Stimulated activated CD8-positive, alpha-beta memory T cell treated with anti-CD3 and anti-CD28 coated beads, Interleukin-2, amount 100 ng/mL, for 1 hour (primary cell): ENCODE data around the gene UCK2.

Experiments
- DNase-seq, 2 donors: peaks; one replicate each; pipeline ENCODE4 v3.0.0-alpha.2; 2020; ENCODE audit warnings: low read depth in 2 of 2

UCK2 gene

DNA sequence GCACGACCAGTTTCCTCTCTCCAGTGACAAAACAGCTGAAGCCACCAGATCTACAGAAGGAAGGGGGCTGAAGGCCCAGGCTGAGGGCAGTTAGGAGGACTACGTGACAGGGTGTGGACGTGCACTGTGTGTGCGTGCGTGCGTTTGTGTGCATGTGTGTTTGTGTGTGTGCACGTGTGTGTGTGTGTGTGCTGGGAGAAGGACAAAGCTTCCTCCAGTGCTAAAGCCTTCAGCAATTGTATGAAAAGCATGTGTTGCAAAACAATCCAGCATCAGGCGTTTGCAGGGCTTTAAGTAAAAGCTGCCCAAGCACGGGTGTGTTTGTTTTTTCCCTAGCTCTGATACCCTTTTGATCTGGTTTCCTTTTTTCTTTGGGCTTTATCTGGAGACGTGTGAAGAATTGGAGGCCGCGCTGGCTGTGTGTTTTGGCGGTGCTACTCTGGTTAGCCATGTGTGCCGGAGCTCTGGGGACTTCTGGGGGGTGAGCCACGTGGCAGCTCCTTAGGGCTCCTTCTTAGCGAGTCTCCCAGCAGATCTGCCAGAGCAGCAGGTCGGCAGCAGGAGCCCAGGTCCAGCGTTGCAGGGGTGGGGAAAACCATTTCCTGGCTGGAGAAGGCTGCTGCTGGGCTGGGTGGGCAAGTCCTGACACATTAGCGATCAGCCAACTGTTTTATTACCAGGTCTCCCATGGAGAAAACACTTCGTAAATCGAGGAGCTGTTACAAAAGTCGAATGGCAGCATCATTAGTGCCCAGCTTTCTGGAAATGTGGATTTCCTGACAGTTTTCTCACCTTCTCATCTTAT, 73.4 kb downstream of the UCK2 start:
- no peak for DNase-seq

DNA sequence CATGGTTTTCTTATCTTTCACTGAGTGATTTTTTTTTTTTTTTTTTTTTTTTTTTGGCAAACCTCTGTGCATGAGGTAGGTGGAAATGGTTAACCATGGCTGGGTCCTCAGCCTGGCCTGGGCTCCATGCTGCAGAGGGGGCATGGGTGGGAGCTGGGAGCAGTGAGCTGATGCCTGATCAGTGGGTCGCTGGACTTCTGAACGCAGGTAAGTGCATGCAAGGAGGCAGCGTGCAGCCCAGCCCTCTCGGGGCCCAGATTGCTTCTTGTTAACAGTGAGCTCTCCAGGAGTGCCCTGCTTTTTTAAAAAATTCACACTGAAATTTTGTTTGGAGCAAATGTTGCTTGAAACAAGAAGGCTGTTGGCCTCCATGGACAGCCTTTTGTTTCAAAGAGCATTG, 75.2 kb downstream of the UCK2 start:
- DNase-seq: no peak

DNA sequence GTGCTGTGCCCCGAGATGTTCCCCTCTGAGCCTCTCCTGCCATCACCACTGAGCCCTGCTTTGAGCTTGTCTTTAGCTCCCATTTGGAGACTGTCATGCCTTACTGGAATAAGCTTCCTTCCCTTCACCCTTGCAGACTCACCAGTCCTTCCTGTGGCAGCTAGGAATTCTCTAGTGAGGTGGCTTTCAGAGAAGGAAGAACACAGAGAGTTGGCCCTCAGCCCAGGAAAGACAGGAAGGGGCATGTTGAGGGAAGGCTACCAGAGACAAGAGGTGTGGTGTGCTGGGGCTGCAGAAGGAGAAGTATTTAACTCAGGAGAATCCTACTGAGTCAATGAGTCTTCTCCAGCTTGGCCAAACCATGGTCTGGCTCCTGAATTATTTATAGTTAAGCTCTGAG, 76.3 kb downstream of the UCK2 start:
- no peak for DNase-seq

DNA sequence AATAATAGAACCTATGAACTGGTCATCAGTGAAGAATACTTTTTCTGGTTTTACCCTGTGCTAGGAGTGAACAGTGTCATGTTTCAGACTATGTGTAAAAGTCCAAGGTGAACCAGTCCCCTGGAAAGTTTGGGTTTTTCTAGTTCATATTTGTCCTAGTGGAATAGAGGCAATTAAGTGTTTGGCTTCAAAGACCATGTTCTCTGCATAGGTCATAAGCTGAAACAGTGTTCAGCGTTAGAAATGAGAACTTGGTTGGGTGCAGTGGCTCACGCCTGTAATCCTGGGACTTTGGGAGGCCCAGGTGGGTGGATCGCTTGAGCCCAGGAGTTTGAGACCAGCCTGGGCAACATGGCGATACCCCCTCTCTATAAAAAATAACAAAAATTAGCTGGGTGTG, 77.5 kb downstream of the UCK2 start:
- DNase-seq: no peak

DNA sequence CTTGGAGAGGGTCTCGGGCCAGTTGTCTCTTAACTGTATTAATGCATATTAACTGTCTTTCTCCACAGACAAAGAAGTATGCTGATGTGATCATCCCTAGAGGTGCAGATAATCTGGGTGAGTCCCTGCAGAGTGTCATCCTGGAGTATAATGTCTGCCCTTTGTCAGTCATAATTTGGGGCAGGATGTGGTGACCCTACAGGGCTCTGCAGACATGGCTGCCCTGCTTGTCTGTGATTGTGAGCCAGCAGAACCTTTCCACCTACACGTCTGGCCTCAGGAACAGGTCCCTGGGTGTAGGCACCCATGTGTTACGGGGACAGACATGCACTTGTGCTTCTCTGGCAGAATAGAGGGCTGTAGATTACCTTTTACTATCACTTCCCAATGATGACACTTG, 78.4 kb downstream of the UCK2 start:
- no peak for DNase-seq

DNA sequence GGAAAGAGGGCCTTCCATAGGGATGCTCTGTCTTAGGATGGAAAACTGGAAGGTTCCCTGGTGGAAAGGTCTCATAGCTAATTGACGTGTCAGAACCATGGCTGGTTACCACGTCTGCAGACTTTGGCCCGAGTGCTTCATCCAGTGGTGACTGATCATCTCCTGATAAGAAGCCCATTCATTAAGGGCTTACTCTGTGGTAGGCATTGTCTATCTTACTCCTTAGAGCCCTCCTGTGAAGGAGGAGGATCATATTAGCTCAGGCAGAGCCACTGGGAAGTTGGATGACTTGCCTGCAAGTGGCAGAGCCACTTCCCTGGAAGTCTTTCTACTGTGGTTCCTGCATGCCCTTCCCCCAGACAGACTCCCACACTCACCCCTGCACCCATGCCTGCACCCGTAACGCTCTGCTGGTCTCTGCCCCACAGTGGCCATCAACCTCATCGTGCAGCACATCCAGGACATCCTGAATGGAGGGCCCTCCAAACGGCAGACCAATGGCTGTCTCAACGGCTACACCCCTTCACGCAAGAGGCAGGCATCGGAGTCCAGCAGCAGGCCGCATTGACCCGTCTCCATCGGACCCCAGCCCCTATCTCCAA, 79.9 kb downstream of the UCK2 start:
- no peak for DNase-seq

DNA sequence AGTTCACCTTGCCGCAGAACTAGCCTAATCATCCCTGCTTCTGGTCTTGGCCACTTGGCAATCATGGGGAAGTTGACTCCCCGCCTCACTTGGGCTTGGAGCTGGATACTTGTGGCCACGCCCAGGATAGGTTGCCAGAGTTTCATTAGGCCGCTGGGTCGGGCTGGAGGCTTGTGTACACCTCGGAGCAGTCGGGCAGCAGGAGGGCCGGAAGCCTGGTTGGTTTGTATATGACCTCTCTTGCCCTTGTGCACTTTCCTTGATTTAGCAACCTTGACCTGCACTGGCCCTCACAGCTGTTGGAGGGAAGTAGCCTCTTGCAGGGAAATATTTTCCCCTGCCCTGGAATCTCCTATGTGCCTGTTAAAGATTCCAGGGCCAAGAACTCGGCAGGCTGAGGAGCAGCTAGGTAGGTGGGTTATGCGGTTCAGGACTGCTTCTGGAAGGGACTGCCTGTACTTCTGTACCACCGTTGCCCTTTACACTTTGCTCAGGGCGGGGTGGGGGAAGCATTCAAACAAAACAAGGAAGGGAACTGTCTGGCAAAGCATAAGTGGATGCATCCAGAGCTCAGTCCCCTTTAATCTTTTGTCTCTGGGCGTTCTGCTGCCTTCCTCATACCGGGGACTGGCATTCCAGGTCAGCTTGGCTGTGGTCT, 83.5 kb downstream of the UCK2 start:
- DNase-seq: no peak

DNA sequence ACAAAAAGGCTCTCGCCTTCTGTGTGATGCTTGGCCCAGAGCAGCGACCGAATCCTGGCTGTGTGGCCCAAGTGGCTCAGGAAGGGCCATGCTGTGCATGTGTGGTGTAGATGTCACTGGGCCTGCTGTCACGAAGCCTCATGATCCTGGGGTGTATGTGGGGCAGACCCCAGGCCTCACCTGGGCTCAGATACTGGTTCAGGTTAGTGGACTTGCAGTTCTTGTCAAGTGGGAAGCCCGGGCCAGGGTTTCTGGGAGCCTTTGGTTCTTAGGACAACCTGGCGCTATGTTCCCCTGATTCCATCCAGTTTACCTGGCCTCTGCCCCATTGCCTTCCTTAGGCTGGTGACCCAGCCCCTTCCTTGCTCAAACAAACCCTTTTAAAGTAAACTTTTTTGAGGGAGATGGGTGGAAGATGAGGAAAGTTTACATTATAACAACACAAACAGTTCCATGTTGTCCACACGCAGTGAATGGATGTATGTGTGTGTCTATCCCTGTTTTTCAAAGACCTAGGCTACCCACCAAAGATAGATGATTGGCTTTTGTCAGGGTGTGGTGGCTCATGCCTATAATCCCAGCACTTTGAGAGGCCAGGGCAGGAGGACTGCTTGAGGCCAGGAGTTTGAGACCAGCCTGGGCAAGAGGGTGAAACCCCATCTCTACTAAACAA, 84.3 kb downstream of the UCK2 start:
- DNase-seq: no peak

DNA sequence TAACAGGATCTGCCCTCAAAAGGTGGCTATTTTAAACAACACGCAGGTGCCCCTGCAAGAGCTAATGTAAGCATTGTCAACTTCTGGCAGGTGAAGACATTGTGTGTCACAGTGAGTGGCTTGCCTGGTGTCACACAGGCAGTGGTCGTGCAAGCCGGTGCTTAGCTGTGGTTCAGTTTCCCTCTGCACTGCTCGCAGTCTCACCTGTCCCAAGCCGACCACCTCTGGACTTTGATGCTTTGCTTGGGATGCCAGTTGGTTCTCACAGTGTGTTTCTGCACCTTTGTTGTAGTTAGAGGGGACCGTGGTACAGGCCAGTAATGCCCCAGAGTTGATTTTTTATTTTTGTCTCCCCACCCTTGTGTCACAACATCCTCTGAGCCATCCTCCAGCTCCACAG, 85.2 kb downstream of the UCK2 start:
- no peak for DNase-seq

DNA sequence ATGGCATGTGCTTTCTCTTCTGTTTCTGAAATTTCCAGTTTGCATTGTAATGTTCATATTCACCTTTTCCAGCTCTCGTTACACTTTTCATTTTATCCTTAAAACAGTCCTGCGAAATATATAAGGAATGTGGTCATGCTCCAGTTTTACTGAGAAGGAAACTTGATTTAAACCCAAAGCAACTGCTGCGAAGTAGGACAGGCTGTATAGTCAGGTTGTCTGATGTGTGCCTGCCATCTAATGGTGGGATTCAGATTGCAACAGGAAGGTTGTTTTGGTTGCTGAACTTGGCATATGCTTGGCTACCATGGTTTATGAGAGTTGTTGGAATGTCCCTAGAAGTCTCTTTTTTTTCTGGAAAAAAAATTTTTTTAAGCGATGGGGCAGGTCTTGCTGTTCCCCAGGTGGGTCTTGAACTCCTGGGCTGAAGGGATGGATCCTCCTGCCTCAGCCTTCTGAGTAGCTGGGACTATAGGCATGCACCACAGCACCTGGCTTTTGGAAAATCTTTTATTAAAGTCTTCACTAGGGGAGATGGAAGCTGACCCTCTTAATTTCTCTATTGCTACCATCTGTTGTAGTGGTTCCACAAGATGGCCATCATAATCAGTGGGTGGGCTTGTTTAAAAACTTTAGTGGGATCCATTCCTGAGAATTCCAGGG, 86.9 kb downstream of the UCK2 start:
- DNase-seq: peak; percentile 19 to 25

DNA sequence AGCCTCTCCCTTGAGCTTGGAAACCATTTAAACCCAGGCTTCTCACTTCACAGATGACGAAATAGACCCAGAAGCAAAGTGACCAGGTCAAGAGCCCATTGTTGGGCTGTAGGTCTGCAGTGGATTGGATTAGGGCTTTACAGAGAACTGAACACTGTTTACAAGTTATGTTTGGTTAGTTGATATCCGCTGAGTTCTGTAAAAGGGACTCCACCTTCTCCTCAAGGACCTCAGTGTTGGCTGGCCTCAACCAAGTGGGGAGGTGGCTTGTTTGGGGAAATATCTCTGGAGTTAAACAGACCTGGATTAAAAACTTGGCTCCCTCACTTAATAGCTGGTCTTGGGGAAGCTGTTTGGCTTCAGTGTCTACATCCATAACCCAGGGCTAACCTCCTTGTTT, 88.1 kb downstream of the UCK2 start:
- DNase-seq: no peak

DNA sequence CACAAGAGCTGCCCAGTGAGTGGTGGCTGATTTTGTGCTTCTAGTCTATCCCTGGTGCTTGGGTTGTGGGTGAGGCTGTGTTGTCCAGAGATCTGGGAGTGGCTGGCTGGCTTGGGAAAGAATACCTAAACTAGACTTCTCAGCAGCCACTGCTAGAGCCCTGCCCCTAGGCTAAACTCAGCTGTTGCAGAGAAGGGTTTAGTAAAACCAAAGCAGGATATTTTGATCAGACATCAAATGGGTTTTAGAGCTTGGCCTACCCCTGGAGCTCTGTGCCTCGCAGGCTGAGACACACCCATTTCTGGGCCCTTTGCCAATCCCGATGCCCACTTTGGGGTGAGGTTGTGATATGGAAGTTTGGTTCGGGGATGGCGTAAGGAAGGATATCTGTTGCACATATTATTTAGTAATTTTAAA, 88.5 kb downstream of the UCK2 start:
- no peak for DNase-seq

DNA sequence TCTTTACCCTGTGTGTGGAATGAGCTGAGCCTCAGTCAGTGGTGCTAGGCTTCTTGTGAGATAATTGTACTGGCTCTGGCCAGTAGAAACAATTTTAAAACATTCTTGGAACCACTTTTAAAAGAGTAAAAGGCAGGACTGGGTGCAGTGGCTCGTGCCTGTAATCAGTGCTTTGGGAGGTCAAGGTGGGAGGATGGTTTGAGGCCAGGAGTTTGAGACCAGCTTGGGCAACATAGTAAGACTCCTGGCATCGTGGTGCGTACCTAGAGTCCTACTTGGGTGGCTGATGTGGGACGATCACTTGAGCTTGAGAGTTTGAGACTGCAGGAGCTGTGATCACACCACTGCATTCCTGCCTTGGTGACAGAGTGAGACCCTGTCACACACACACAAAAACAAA, 89.8 kb downstream of the UCK2 start:
- no peak for DNase-seq

DNA sequence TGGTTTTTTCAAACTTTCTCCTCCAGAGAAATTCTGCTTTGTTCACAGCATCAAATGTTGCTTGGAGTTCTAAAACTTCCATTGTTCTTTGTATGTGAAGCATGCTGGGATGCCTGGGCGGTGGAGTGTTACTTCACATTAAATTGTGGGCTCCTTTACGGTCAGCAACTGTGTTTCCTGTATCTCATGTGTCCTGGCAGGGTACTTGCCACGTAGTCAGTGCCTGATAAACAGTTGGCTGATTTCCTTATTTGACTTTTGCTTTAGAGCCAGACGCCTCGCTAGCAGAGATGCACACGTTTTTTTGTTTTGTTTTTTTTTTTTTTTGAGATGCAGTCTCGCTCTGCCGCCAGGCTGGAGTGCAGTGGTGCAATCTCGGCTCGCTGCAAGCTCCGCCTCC, 96.7 kb downstream of the UCK2 start:
- DNase-seq: no peak

DNA sequence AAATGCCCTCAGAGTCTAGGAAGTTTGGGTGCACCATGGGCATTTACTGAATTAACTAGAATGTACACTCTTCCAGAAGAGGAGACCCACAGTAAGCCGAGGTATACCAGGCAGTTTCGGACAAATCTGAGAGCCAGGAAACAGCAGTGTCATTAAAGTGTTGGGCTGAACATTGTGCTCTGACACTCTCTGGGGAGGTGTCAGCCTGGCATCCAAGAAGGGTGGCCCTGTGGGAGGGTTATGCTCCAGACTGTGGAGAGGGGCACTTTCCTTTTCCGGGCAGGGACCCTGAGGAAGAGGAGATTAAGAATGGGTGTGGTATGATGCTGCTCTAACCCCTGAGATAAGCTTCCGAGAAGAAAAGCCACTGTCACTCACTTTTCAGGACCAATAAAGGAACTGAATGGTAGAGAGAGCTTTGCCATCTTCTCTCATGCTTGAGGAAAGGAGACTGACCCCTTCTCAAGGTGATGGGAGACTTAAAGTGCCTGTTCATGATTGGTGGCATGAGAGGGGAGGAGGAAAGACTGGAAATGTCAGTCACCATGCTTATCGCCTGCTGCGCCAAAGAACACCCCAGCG, 98.2 kb downstream of the UCK2 start:
- DNase-seq: no peak

DNA sequence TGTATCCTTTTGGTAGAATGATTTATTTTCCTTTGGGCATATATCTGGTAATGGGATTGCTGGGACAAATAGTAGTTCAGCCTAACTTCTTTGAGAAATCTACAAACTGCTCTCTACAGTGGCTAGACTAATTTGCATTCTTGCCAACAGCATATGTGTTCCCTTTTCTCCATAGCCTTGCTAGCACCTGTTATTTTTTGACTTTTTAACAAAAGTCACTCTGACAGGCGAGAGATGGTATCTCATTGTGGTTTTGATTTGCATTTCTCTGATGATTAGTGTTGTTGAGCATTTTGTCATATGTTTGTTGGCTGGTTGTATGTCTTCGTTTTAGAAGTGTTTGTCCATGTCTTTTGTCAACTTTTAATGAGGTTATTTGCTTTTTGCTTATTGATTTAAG, 99.8 kb downstream of the UCK2 start:
- no peak for DNase-seq

DNA sequence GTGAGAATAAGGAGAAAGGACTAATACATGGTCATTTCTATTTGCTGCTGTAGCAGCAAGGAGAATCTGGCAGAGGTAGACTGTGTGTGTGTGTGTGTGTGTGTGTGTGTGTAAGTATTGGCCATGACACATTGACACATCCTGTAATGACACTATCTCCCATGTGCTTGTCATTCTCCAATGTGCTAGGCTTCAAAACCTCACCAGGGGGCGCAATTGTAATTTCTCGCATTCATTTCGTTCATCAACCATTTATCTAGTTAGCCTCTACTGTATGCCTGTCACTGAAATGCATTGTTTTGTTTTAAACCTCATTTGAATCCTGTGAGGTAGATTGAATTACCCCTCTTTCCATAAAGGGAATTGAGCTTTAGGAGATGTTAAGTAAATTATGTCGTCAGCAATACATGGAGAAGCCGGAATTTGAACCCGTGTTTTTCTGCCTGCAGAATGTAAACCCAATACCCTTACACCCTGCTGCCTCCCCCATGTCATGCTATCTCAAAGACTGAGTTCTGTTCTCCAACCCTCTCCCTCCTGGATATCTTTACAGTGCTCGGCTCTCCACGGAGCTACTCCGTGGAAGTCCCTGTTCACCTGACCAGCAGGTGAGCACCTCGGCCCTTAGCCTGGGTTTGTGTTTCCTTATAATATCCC, 100.8 kb downstream of the UCK2 start:
- DNase-seq: no peak

DNA sequence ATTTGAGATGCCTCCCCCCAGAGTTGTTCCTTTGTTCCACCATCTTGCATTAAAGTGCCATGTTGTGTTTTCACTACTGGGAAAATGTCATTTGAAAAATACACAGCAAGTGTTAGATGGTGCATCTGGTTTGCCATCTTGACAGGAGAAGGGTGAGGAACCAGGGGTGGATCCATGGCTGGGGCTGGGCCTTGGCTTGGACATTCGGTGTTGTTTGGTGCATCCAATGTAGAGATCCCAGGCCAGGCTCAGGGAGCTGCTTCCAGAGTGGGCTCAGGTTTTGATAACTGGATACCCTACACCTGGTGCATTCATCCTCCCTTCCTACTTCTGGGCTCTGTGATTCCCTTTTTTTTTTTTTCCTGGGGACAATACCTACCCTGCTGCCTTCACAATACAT, 103.5 kb downstream of the UCK2 start:
- no peak for DNase-seq

DNA sequence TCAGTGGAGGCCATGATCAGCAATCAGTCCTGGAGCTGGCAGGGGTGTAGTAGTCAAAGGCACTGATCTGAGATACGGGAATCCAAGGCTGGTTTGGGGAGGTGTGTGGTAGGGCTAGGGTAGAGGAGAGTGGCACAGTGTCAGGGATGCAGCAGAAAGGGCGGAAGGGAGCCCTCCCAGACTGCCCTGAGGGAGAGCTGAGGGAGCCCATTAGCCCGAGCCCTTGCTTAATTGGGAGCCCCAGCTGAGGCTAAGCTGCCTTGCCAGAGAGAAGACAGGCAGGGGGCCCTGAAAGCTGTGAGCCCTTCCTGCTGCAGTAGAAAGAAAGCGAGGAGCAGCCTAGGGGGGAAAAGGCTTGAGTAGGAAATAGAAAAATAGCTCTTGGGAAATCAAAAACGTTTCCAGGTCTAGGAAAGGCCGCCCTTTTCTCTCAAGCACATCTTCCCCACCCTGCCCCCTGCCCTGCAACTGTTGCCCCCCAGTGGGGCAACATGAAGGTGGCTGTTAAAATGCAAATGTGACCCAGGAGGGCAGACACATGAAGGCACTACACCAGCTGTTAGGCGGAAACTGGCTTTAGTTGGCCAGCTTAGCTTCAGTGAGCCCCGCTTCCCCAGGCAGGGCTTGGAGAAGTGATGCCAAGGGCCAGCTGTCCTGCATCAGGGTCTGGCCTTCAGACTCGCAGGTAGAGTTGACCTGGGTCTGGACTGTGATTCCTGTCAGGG, 106.2 kb downstream of the UCK2 start:
- no peak for DNase-seq

DNA sequence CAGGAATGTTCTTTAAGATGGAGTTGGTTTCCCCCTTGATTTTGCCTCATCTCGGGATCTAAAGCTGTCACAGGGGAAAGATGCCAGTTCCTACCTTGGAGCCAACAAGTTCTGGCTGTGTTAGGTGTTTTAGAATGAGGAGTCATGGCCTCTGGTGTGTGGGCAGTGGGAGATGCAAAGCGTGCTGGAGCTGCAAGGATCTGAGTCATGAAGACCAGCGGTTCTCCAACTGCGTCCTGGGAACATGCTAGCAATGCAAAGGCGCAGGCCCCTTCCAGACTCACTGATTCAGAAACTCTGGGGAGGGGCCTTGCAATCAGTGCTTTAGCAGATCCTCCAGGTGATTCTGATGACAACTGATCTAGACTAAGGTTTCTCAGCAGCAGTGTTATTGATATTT, 109.1 kb downstream of the UCK2 start:
- no peak for DNase-seq

DNA sequence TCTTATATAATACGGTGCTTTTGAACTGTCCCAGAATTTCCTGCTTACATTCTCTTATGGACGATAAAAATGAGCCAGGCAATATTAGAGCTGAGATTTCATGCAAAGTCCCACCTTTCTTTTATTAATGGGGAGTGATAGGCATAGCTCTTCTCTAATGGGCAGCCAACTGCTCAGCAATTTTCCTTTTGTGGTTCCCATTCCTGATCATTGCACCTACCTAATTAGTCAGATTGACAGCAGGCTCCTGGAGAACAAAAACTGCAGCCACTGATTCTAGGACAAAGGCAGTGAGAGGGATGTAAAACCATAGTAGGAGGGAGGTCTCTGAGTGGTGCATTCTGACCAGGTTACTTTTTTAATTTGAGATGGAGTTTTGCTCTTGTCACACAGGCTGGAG, 110.4 kb downstream of the UCK2 start:
- no peak for DNase-seq
